Astrocyte (in vitro differentiated cells and primary cell): ENCODE measurements around the gene BTLA. TPM values are rescaled to one million over a fixed set of nuclear protein-coding genes. Genes with fewer than 3 reads are reported as not detected.

Experiments used
- DNase-seq: peaks from one replicate; pipeline ENCODE4 v3.0.0-alpha.2; 2010; ENCODE audit warnings: low read depth
- FAIRE-seq: peaks from 2 replicates; lab custom pipeline; 2011; peaks lifted over from hg19 to GRCh38; lab: Jason Lieb, UNC
- H2AFZ ChIP-seq: 2 replicates; pipeline ENCODE4 v1.6.0; 2012; ENCODE audit warnings: low read depth, low read length, inconsistent platforms
- H3K27ac ChIP-seq: 2 replicates; pipeline ENCODE4 v1.5.1; 2011; ENCODE audit warnings: low read depth, low read length, inconsistent platforms
- H3K27me3 ChIP-seq: 2 replicates; pipeline ENCODE4 v1.6.0; 2011; ENCODE audit warnings: low read length, inconsistent platforms; ENCODE audit not compliant: insufficient read depth
- H3K36me3 ChIP-seq: 2 replicates; pipeline ENCODE4 v1.5.1; 2011; ENCODE audit warnings: low read length, inconsistent platforms; ENCODE audit not compliant: insufficient read depth
- H3K4me1 ChIP-seq: 2 replicates; pipeline ENCODE4 v1.5.1; 2011; ENCODE audit warnings: low read length, inconsistent platforms; ENCODE audit not compliant: insufficient read depth
- H3K4me2 ChIP-seq: 2 replicates; pipeline ENCODE4 v1.6.0; 2012; ENCODE audit warnings: low read length, inconsistent platforms
- H3K4me3 ChIP-seq: 2 replicates; pipeline ENCODE4 v1.5.1; 2011; ENCODE audit warnings: low read depth, mild to moderate bottlenecking, low read length, inconsistent platforms; ENCODE audit not compliant: insufficient read depth
- H3K79me2 ChIP-seq: 2 replicates; pipeline ENCODE4 v1.6.0; 2012; ENCODE audit warnings: mild to moderate bottlenecking, low read length, inconsistent platforms; ENCODE audit not compliant: insufficient read depth
- H3K9ac ChIP-seq: 2 replicates; pipeline ENCODE4 v1.6.0; 2012; ENCODE audit warnings: mild to moderate bottlenecking, low read length, inconsistent platforms
- H3K9me3 ChIP-seq: 2 replicates; pipeline ENCODE4 v1.5.1; 2012; ENCODE audit warnings: low read depth, mild to moderate bottlenecking, low read length, inconsistent platforms; ENCODE audit not compliant: insufficient read depth
- H4K20me1 ChIP-seq: 2 replicates; pipeline ENCODE4 v1.6.0; 2012; ENCODE audit warnings: low read length, inconsistent platforms; ENCODE audit not compliant: insufficient read depth
- H3K27ac Mint-ChIP-seq: one replicate; pipeline ENCODE4 v1.8.0; 2021; ENCODE audit warnings: mild to moderate bottlenecking, mixed read lengths; ENCODE audit not compliant: unreplicated experiment
- H3K27me3 Mint-ChIP-seq: one replicate; pipeline ENCODE4 v1.8.0; 2021; ENCODE audit warnings: low read depth, mixed read lengths; ENCODE audit not compliant: unreplicated experiment
- H3K36me3 Mint-ChIP-seq: one replicate; pipeline ENCODE4 v1.8.0; 2021; ENCODE audit warnings: low read depth, mixed read lengths; ENCODE audit not compliant: unreplicated experiment
- H3K4me1 Mint-ChIP-seq: one replicate; pipeline ENCODE4 v1.8.0; 2021; ENCODE audit warnings: low read depth, mixed read lengths; ENCODE audit not compliant: unreplicated experiment
- H3K4me3 Mint-ChIP-seq: one replicate; pipeline ENCODE4 v1.8.0; 2021; ENCODE audit warnings: mild to moderate bottlenecking, moderate library complexity, mixed read lengths; ENCODE audit not compliant: unreplicated experiment
- H3K9me3 Mint-ChIP-seq: one replicate; pipeline ENCODE4 v1.8.0; 2021; ENCODE audit warnings: mild to moderate bottlenecking, mixed read lengths; ENCODE audit not compliant: unreplicated experiment
- CTCF ChIP-seq: IDR thresholded peaks from 2 replicates; pipeline ENCODE4 v1.5.1; 2011; ENCODE audit warnings: low read depth, mild to moderate bottlenecking, inconsistent platforms, low read length, moderate library complexity; ENCODE audit not compliant: insufficient read depth
- EZH2 ChIP-seq: IDR thresholded peaks from 2 replicates; pipeline ENCODE4 v1.6.1; 2012; ENCODE audit warnings: mild to moderate bottlenecking, low read length, inconsistent platforms; ENCODE audit not compliant: insufficient read depth
- total RNA-seq: library from RNA; stranded (reverse); gene quantifications from 2 replicates; pipeline ENCODE4 v1.2.1, GENCODE V29; 2021

The BTLA gene
- total RNA-seq, 1 donor from 2014 or later, result not detected

GRCh38 chr3:112474796-112475195 lies 24.5 kb downstream of the BTLA start:
- Mint-ChIP-seq H3K27me3 (no peaks in the 10 kb centered on the region), H3K36me3 (no peaks in the 10 kb centered on the region), H3K4me1 (peaks cover 13% of the 10 kb centered on the region), H3K27ac (no peak overlapping the region), H3K4me3 (no peak overlapping the region), H3K9me3 (no peaks in the 10 kb centered on the region)
- no peaks in the 10 kb centered on the region for H3K4me1 ChIP-seq
- H3K4me3 ChIP-seq, result no peak overlapping the region
- no peak overlapping the region for H2AFZ ChIP-seq
- no peak overlapping the region for H3K9ac ChIP-seq
- no peak overlapping the region for H3K27ac ChIP-seq
- H3K27me3 ChIP-seq, result no peaks in the 10 kb centered on the region
- H3K36me3 ChIP-seq, result no peaks in the 10 kb centered on the region
- no peaks in the 10 kb centered on the region for H4K20me1 ChIP-seq
- H3K79me2 ChIP-seq, result no peaks in the 10 kb centered on the region
- H3K4me2 ChIP-seq, result no peak overlapping the region
- no peaks in the 10 kb centered on the region for H3K9me3 ChIP-seq
- TF ChIP-seq EZH2 (no peak), CTCF (no peak)
- DNase-seq (no peak), FAIRE-seq (no peak)

GRCh38 chr3:112472691-112473090 lies 26.6 kb downstream of the BTLA start:
- Histone ChIP-seq H3K79me2 (no peaks in the 10 kb centered on the region), H3K9me3 (no peaks in the 10 kb centered on the region), H3K27me3 (no peaks in the 10 kb centered on the region), H3K9ac (no peak overlapping the region), H3K27ac (no peak overlapping the region), H4K20me1 (no peaks in the 10 kb centered on the region), H3K4me2 (no peak overlapping the region), H3K4me1 (no peaks in the 10 kb centered on the region), H2AFZ (no peak overlapping the region), H3K4me3 (no peak overlapping the region), H3K36me3 (no peaks in the 10 kb centered on the region)
- FAIRE-seq, result no peak
- no peak for DNase-seq
- Mint-ChIP-seq H3K4me3 (no peak overlapping the region), H3K27ac (no peak overlapping the region), H3K27me3 (no peaks in the 10 kb centered on the region), H3K36me3 (no peaks in the 10 kb centered on the region), H3K9me3 (no peaks in the 10 kb centered on the region), H3K4me1 (peaks cover 13% of the 10 kb centered on the region)
- TF ChIP-seq CTCF (no peak), EZH2 (no peak)

GRCh38 chr3:112471596-112472325 lies 27.5 kb downstream of the BTLA start:
- no peaks in the 10 kb centered on the region for H4K20me1 ChIP-seq
- no peak overlapping the region for H3K4me3 ChIP-seq
- no peak overlapping the region for H3K27ac Mint-ChIP-seq
- no peaks in the 10 kb centered on the region for H3K36me3 ChIP-seq
- H3K9me3 Mint-ChIP-seq, result no peaks in the 10 kb centered on the region
- H3K36me3 Mint-ChIP-seq, result no peaks in the 10 kb centered on the region
- no peaks in the 10 kb centered on the region for H3K79me2 ChIP-seq
- no peak overlapping the region for H3K27ac ChIP-seq
- DNase-seq, result no peak
- H3K4me1 ChIP-seq, result no peaks in the 10 kb centered on the region
- H3K4me2 ChIP-seq, result no peak overlapping the region
- H3K27me3 Mint-ChIP-seq, result no peaks in the 10 kb centered on the region
- TF ChIP-seq CTCF, result no peak
- no peaks in the 10 kb centered on the region for H3K9me3 ChIP-seq
- H3K9ac ChIP-seq, result no peak overlapping the region
- no peak overlapping the region for H2AFZ ChIP-seq
- no peaks in the 10 kb centered on the region for H3K27me3 ChIP-seq
- peaks cover 13% of the 10 kb centered on the region for H3K4me1 Mint-ChIP-seq
- no peak for FAIRE-seq
- H3K4me3 Mint-ChIP-seq, result no peak overlapping the region
